ENCODE measurements around the gene SI.
"Not testable (repeated sequence)": the region's sequence is repeated elsewhere in the genome, so short reads cannot be mapped to it uniquely, and the experiment has no call there.

The SI gene

GRCh38 chr3:164962610-164963009 is 115.7 kb downstream of the SI start:
- no peaks in the 10 kb centered on the region for H3K9me3 ChIP-seq (ENCODE audit: control insufficient read depth in 1 of 2, low read length in 2 of 2)
- no peaks in the 10 kb centered on the region for H3K27me3 ChIP-seq (ENCODE audit: low read depth, low read length)
- H3K27ac ChIP-seq (ENCODE audit: low read length): no peak overlapping the region
- no peak overlapping the region for H3K4me3 ChIP-seq (ENCODE audit: low read depth in 1 of 2, low read length in 2 of 2)
- H3K4me1 ChIP-seq (ENCODE audit: control insufficient read depth in 1 of 2, insufficient read depth in 2 of 2, low read length in 2 of 2): no peaks in the 10 kb centered on the region
- H3K36me3 ChIP-seq (ENCODE audit: control insufficient read depth in 1 of 2, insufficient read depth in 2 of 2, low read length in 2 of 2): no peaks in the 10 kb centered on the region

DNA sequence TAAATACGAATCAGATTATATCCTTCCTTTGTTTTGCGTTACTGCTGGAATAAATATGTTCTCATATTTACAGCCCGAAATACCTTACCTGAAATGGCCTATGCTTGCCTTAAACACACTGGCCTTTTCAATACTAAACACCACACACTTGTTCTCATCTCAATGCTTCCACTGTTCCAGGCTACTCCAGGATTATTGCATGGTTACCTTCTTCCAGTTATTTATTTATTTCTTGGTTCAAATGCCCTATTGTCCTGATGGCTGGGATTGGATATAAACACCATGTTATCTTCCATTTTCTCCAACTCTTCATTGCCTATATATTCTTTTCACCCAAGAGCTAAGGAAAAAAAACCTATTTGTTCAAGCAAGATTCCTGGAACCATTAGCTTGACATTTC is 125.3 kb downstream of the SI start:
- Histone ChIP-seq H3K36me3 (ENCODE audit: control insufficient read depth in 1 of 2, insufficient read depth in 2 of 2, low read length in 2 of 2) (no peaks in the 10 kb centered on the region), H3K27me3 (ENCODE audit: low read depth, low read length) (no peaks in the 10 kb centered on the region), H3K27ac (ENCODE audit: low read length) (no peak overlapping the region), H3K4me1 (ENCODE audit: control insufficient read depth in 1 of 2, insufficient read depth in 2 of 2, low read length in 2 of 2) (no peaks in the 10 kb centered on the region), H3K4me3 (ENCODE audit: low read depth in 1 of 2, low read length in 2 of 2) (no peak overlapping the region), H3K9me3 (ENCODE audit: control insufficient read depth in 1 of 2, low read length in 2 of 2) (peaks cover 0 to 7% of the 10 kb centered on the region in 2 donors)

DNA sequence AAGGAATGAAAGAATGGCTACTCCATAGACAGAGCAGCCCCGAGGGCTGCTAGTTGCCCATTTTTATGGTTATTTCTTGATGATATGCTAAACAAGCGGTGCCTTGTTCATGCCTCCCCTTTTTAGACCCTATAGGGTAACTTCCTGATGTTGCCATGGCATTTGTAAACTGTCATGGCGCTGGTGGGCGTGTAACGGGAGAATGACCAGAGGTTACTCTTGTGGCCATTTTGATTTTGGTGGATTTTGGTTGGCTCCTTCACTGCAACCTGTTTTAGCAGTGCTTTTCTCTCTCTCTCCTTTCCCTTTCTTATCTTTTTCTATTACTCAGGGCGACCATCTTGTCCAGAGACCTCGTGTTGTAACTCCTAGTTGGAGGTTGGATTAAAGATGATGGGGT is 126.9 kb downstream of the SI start:
- H3K4me1 ChIP-seq (ENCODE audit: control insufficient read depth in 1 of 2, insufficient read depth in 2 of 2, low read length in 2 of 2); H3K27ac ChIP-seq (ENCODE audit: low read length); H3K4me3 ChIP-seq (ENCODE audit: low read depth in 1 of 2, low read length in 2 of 2); H3K27me3 ChIP-seq (ENCODE audit: low read depth, low read length); H3K9me3 ChIP-seq (ENCODE audit: control insufficient read depth in 1 of 2, low read length in 2 of 2); H3K36me3 ChIP-seq (ENCODE audit: control insufficient read depth in 1 of 2, insufficient read depth in 2 of 2, low read length in 2 of 2): not testable (repeated sequence)

DNA sequence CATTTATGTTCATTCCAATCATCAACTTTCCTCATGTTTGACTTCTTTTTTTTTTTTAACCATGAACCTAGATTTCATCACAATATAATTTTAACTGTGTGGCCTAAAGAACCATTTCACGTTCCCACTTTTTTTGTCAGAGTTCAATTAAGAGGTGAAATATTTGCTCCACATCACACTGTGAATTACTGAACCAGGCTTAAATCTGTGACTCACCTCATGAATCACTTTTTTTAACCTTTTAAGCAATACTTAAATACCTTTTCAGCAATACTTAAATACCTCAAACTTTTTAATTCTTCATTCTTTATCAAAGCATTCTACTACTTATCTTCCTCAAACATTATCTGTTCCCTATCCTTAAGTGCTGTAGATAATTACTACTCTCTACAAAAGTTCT is 137.6 kb downstream of the SI start:
- Histone ChIP-seq H3K27ac (ENCODE audit: low read length) (no peak overlapping the region), H3K9me3 (ENCODE audit: control insufficient read depth in 1 of 2, low read length in 2 of 2) (no peaks in the 10 kb centered on the region), H3K4me1 (ENCODE audit: control insufficient read depth in 1 of 2, insufficient read depth in 2 of 2, low read length in 2 of 2) (no peaks in the 10 kb centered on the region), H3K36me3 (ENCODE audit: control insufficient read depth in 1 of 2, insufficient read depth in 2 of 2, low read length in 2 of 2) (no peaks in the 10 kb centered on the region), H3K27me3 (ENCODE audit: low read depth, low read length) (no peaks in the 10 kb centered on the region), H3K4me3 (ENCODE audit: low read depth in 1 of 2, low read length in 2 of 2) (no peak overlapping the region)

GRCh38 chr3:164929642-164930041 is 148.7 kb downstream of the SI start:
- Histone ChIP-seq H3K4me3 (ENCODE audit: low read depth in 1 of 2, low read length in 2 of 2) (no peak overlapping the region), H3K4me1 (ENCODE audit: control insufficient read depth in 1 of 2, insufficient read depth in 2 of 2, low read length in 2 of 2) (no peaks in the 10 kb centered on the region), H3K9me3 (ENCODE audit: control insufficient read depth in 1 of 2, low read length in 2 of 2) (no peaks in the 10 kb centered on the region), H3K27me3 (ENCODE audit: low read depth, low read length) (no peaks in the 10 kb centered on the region), H3K27ac (ENCODE audit: low read length) (no peak overlapping the region), H3K36me3 (ENCODE audit: control insufficient read depth in 1 of 2, insufficient read depth in 2 of 2, low read length in 2 of 2) (no peaks in the 10 kb centered on the region)
